H1 (cell line): ENCODE results near the gene ATP6V0D1. TPM values are rescaled to one million over a fixed set of nuclear protein-coding genes. Genes with fewer than 3 reads are reported as not detected.

ENCODE experiments used
- EP300 ChIP-seq, 2 experiments: IDR thresholded peaks; 1 replicate in 1 of 2; 2 replicates in 1 of 2; pipeline ENCODE4 v1.6.1; 2011 to 2012; ENCODE audit warnings: low read depth in 2 of 2, low read length in 2 of 2, mild to moderate bottlenecking in 2 of 2, borderline replicate concordance in 1 of 2, inconsistent platforms in 1 of 2, moderate library complexity in 1 of 2
- SIX5 ChIP-seq: IDR thresholded peaks from 2 replicates; pipeline ENCODE4 v1.6.1; 2011; ENCODE audit warnings: mild to moderate bottlenecking, low read depth, low read length
- polyA plus RNA-seq, 7 experiments: library from polyadenylated mRNA; depleted of rRNA in 3 of 7; stranded (reverse) in 5 of 7; unstranded in 2 of 7; fragments of >200 nt in 5 of 7; fragments of 200-250 nt in 2 of 7; gene quantifications; 1 replicate in 5 of 7; 2 replicates in 1 of 7; 4 replicates in 1 of 7; pipeline versions ENCODE4 v1.2.1 to v1.2.3, GENCODE V29; 2011 to 2013; ENCODE audit warnings: missing spikeins in 2 of 7, mixed read lengths in 2 of 7
- total RNA-seq: library from RNA; stranded (reverse); fragmentation: NEBNext Ultra II Directional; extraction: Animal tissue kit (Norgen Biotek cat#: 25700); gene quantifications from 2 replicates; pipeline ENCODE4 v1.2.1, GENCODE V29; 2021
- TF ChIP-seq, protein P1 (sequence below): IDR thresholded peaks from 2 replicates; pipeline ENCODE4 v1.6.1; 2012; ENCODE audit warnings: inconsistent platforms

The ATP6V0D1 gene
- total and polyA plus RNA-seq, 2 of the 8 experiments (the other 6 are each of a cell fraction or from before 2014, with no cell fraction given) = 47.3 to 134 TPM

DNA sequence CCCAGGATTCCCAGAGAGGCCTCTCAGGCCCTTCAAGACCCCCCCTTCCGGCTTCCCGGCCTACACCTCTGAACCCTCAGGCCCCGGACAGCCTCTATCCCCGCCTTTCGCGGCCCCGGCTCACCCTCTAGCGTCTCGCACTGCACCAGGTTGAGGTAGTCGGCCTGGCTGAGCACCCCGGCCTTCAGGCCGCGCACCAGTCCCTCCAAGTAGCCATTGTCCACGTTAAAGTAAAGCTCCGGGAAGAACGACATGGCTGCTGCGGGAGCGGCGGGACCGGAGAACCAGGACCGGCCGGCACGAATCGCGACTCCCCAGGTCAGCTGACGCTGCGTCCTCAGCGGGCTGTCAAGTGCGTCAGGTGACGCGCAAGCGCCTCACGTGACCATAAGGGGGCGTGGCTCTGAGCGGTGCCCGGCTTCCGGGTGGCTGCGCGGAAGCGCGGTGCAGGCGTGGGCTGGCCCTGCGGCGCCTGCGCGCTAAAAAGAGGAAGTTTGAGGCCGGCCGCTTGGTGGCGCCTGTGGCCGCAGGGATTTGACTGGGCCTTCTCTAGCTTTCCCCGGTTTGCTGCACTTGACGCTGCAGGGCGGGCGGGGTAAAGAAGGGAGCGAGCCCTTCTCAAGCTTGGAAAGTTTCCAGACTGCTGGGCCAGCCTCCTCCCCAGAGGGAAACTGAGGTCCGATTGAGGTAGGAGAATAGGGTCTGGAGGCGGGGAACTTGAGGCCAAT lies at the start of gene ATP6V0D1 (continued):
- TF ChIP-seq, protein P1, sequence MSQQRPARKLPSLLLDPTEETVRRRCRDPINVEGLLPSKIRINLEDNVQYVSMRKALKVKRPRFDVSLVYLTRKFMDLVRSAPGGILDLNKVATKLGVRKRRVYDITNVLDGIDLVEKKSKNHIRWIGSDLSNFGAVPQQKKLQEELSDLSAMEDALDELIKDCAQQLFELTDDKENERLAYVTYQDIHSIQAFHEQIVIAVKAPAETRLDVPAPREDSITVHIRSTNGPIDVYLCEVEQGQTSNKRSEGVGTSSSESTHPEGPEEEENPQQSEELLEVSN = peak; percentile 57
- no peak for TF ChIP-seq SIX5
- TF ChIP-seq EP300 (IDR thresholded peaks at IDR 0.05; ENCODE audit: borderline replicate concordance in 1 of 2, low read depth in 2 of 2, low read length in 2 of 2) = 0 out of 3 replicates have a peak, but pooled peaks of 1 of the 2 experiments have one; percentile 21
- TF ChIP-seq, all 59 proteins: peak for 29
